H9 (cell line): Measurements from ENCODE around the gene SIN3A. TPM values are rescaled to one million over a fixed set of nuclear protein-coding genes. Genes with fewer than 3 reads are reported as not detected.

ENCODE experiments used
- DNase-seq: peaks from one replicate; pipeline ENCODE4 v3.0.0-alpha.2; 2017
- H2AFZ ChIP-seq: one replicate; pipeline ENCODE4 v1.6.1; 2013; ENCODE audit warnings: mild to moderate bottlenecking, low read length, control low read depth, moderate library complexity
- H2AK5ac ChIP-seq: 2 replicates; pipeline ENCODE4 v1.6.1; 2013; ENCODE audit warnings: low read length, control low read depth, mixed read lengths; ENCODE audit not compliant: insufficient read length
- H2BK120ac ChIP-seq: one replicate; pipeline ENCODE4 v1.6.1; 2013; ENCODE audit warnings: low read depth, mild to moderate bottlenecking, low read length, control low read depth, inconsistent platforms; ENCODE audit not compliant: poor library complexity, severe bottlenecking
- H2BK12ac ChIP-seq: 2 replicates; pipeline ENCODE4 v1.6.1; 2013; ENCODE audit warnings: low read length, control low read depth, mixed read lengths, low read depth; ENCODE audit not compliant: insufficient read length
- H2BK15ac ChIP-seq: 2 replicates; pipeline ENCODE4 v1.6.1; 2013; ENCODE audit warnings: low read depth, low read length, control low read depth
- H2BK20ac ChIP-seq: one replicate; pipeline ENCODE4 v1.6.1; 2013; ENCODE audit warnings: low read depth, mild to moderate bottlenecking, low read length, control low read depth, inconsistent platforms; ENCODE audit not compliant: poor library complexity, severe bottlenecking
- H2BK5ac ChIP-seq: 2 replicates; pipeline ENCODE4 v1.6.1; 2013; ENCODE audit warnings: low read length, control low read depth, mixed read lengths; ENCODE audit not compliant: insufficient read length
- H3K14ac ChIP-seq: 2 replicates; pipeline ENCODE4 v1.6.1; 2013; ENCODE audit warnings: low read length, control low read depth; ENCODE audit not compliant: insufficient read depth
- H3K18ac ChIP-seq: 2 replicates; pipeline ENCODE4 v1.6.1; 2013; ENCODE audit warnings: low read depth, mild to moderate bottlenecking, mixed read lengths, low read length, control low read depth; ENCODE audit not compliant: insufficient read length
- H3K23ac ChIP-seq: 2 replicates; pipeline ENCODE4 v1.6.1; 2013; ENCODE audit warnings: low read length, control low read depth, mixed read lengths, low read depth; ENCODE audit not compliant: insufficient read length
- H3K23me2 ChIP-seq: 2 replicates; pipeline ENCODE4 v1.6.1; 2013; ENCODE audit warnings: low read depth, mild to moderate bottlenecking, mixed read lengths, low read length, control low read depth; ENCODE audit not compliant: insufficient read length, poor library complexity, severe bottlenecking
- H3K27ac ChIP-seq: 2 replicates; pipeline ENCODE4 v1.5.1; 2013; ENCODE audit warnings: low read length, control low read depth, mixed read lengths, low read depth; ENCODE audit not compliant: insufficient read length
- H3K27me3 ChIP-seq: 2 replicates; pipeline ENCODE4 v1.6.1; 2013; ENCODE audit warnings: low read length, control low read depth, inconsistent platforms; ENCODE audit not compliant: insufficient read depth
- H3K4ac ChIP-seq: 2 replicates; pipeline ENCODE4 v1.6.1; 2013; ENCODE audit warnings: low read depth, mild to moderate bottlenecking, control low read depth, inconsistent platforms, low read length, moderate library complexity
- H3K4me1 ChIP-seq: 2 replicates; pipeline ENCODE4 v1.6.1; 2013; ENCODE audit warnings: low read length, control low read depth, inconsistent platforms; ENCODE audit not compliant: insufficient read depth
- H3K4me2 ChIP-seq: 2 replicates; pipeline ENCODE4 v1.6.1; 2013; ENCODE audit warnings: low read length, control low read depth, mixed read lengths; ENCODE audit not compliant: insufficient read length, insufficient read depth
- H3K56ac ChIP-seq: 2 replicates; pipeline ENCODE4 v1.6.1; 2013; ENCODE audit warnings: low read depth, mild to moderate bottlenecking, mixed read lengths, low read length, control low read depth; ENCODE audit not compliant: insufficient read length
- H3K79me1 ChIP-seq: 2 replicates; pipeline ENCODE4 v1.6.1; 2013; ENCODE audit warnings: low read depth, mild to moderate bottlenecking, moderate library complexity, low read length, control low read depth, inconsistent platforms; ENCODE audit not compliant: insufficient read depth, poor library complexity, severe bottlenecking
- H3K79me2 ChIP-seq: 2 replicates; pipeline ENCODE4 v1.6.1; 2013; ENCODE audit warnings: low read length, control low read depth, inconsistent platforms; ENCODE audit not compliant: insufficient read depth
- H3K9ac ChIP-seq: 2 replicates; pipeline ENCODE4 v1.6.1; 2013; ENCODE audit warnings: low read length, control low read depth, mixed read lengths; ENCODE audit not compliant: insufficient read length; ENCODE audit errors: extremely low read depth
- H3K9me3 ChIP-seq: one replicate; pipeline ENCODE4 v1.6.1; 2013; ENCODE audit warnings: low read depth, low read length, inconsistent platforms; ENCODE audit not compliant: control insufficient read depth
- H3T11ph ChIP-seq: one replicate; pipeline ENCODE4 v1.6.1; 2013; ENCODE audit warnings: mild to moderate bottlenecking, low read length, control low read depth, inconsistent platforms
- H4K20me1 ChIP-seq: one replicate; pipeline ENCODE4 v1.6.1; 2013; ENCODE audit not compliant: control insufficient read depth, insufficient read length, insufficient read depth
- H4K5ac ChIP-seq: 2 replicates; pipeline ENCODE4 v1.6.1; 2013; ENCODE audit warnings: low read depth, mild to moderate bottlenecking, mixed read lengths, low read length, control low read depth; ENCODE audit not compliant: insufficient read length
- H4K8ac ChIP-seq: replicated peaks from 2 replicates; pipeline ENCODE4 v1.6.1; 2013; ENCODE audit warnings: low read length, control low read depth, mixed read lengths, low read depth; ENCODE audit not compliant: insufficient read length
- H4K91ac ChIP-seq: 2 replicates; pipeline ENCODE4 v1.6.1; 2013; ENCODE audit warnings: low read depth, mild to moderate bottlenecking, moderate library complexity, mixed read lengths, low read length, control low read depth; ENCODE audit not compliant: insufficient read length
- H3K27ac Mint-ChIP-seq, 3 experiments: 2 replicates in 2 of 3; 3 replicates in 1 of 3; pipeline ENCODE4 v1.8.0; 2020 to 2021; ENCODE audit warnings: mixed read lengths in 3 of 3, mild to moderate bottlenecking in 1 of 3, moderate library complexity in 1 of 3
- H3K27me3 Mint-ChIP-seq: 2 replicates; pipeline ENCODE4 v1.8.0; 2021; ENCODE audit warnings: low read depth, mild to moderate bottlenecking, moderate library complexity, mixed read lengths
- H3K36me3 Mint-ChIP-seq, 3 experiments: 2 replicates in 2 of 3; 3 replicates in 1 of 3; pipeline ENCODE4 v1.8.0; 2020 to 2021; ENCODE audit warnings: low read depth in 3 of 3, mixed read lengths in 3 of 3; ENCODE audit not compliant: insufficient read depth in 1 of 3
- H3K4me1 Mint-ChIP-seq, 2 experiments: 2 replicates each; pipeline ENCODE4 v1.8.0; 2020; ENCODE audit warnings: mixed read lengths in 2 of 2
- H3K4me3 Mint-ChIP-seq, 2 experiments: 2 replicates in 1 of 2; 3 replicates in 1 of 2; pipeline ENCODE4 v1.8.0; 2020 to 2021; ENCODE audit warnings: mild to moderate bottlenecking in 2 of 2, mixed read lengths in 2 of 2, moderate library complexity in 1 of 2
- H3K9me3 Mint-ChIP-seq, 2 experiments: 2 replicates in 1 of 2; 3 replicates in 1 of 2; pipeline ENCODE4 v1.8.0; 2020; ENCODE audit warnings: mild to moderate bottlenecking in 2 of 2, mixed read lengths in 2 of 2, moderate library complexity in 1 of 2
- CTCF ChIP-seq: fragments of 200-600 bp; sonication (generic); conservative IDR thresholded peaks from 3 replicates; pipeline ENCODE4 v1.8.0; 2021; ENCODE audit warnings: antibody characterized with exemption, mild to moderate bottlenecking
- WGBS: extraction: QIAGEN DNeasy Blood & Tissue Kit; methylation state at CpG from one replicate; pipeline ENCODE4 v1.1.7; 2013; ENCODE audit warnings: missing lambda C conversion rate, low lambda C conversion rate, mixed read lengths; ENCODE audit not compliant: insufficient read length; ENCODE audit errors: extremely low coverage; 5-methylcytosine and 5-hydroxymethylcytosine counted together
- total RNA-seq: library from RNA; stranded (reverse); gene quantifications from 2 replicates; pipeline ENCODE4 v1.2.1, GENCODE V29; 2021

Gene SIN3A
- total RNA-seq, 1 experiment from 2014 or later: 102 TPM

DNA sequence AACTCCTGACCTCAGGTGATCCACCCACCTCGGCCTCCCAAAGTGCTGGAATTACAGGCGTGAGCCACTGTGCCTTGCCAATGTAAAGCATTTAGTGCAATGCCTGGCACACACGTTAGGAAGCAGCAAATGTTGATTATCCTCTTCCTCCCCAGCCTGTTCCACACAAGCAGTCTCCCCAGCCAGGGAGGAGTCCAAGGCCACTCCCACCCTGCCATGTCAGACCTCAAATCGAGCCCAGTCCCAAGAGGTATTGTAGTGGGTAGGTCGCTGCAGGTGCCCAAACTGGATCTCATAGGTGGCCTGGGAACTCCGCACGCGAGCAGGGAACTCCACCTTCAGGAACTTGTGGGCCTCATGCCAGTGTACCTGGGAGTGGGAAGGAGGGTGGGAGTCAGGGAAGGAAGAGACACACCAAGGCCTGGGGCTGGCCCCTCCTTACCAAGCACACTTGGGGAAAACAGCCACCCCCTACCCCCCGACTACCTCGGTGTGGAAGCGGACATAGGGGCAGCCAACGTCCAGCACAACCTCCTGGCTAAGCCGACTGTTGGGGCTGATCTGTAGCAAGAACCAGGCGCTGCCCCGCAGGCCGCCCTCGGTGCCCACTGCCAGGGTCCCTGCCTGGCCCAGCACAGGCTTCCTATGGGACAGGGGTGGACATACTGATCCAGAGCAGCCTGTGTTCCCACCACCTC, 93.4 kb downstream of the SIN3A start:
- H3K9ac ChIP-seq: no peak overlapping the region
- no peak overlapping the region for H2BK120ac ChIP-seq
- H3K4ac ChIP-seq: no peak overlapping the region
- no peak overlapping the region for H2AFZ ChIP-seq
- H3K79me2 ChIP-seq: no peaks in the 10 kb centered on the region
- no peak for DNase-seq
- H4K5ac ChIP-seq: no peak overlapping the region
- no peak overlapping the region for H2BK20ac ChIP-seq
- H3T11ph ChIP-seq: no peak overlapping the region
- no peak overlapping the region for H2AK5ac ChIP-seq
- no peaks in the 10 kb centered on the region for H4K20me1 ChIP-seq
- Mint-ChIP-seq H3K9me3 (no peaks in the 10 kb centered on the region), H3K27ac (no peak overlapping the region), H3K36me3 (peaks cover 9 to 33% (median 28%) of the 10 kb centered on the region in 3 experiments; a peak in 6 of 7 replicates), H3K4me3 (no peak overlapping the region), H3K4me1 (no peaks in the 10 kb centered on the region; a peak in 1 of 4 replicates), H3K27me3 (peaks cover 1% of the 10 kb centered on the region; the same call in 1 of the 2 replicates)
- no peak overlapping the region for H3K23ac ChIP-seq
- H3K56ac ChIP-seq: no peak overlapping the region
- H2BK5ac ChIP-seq: no peak overlapping the region
- no peaks in the 10 kb centered on the region for H3K9me3 ChIP-seq
- WGBS: no CpG with 5 or more reads among the region's 17 CpGs
- H4K91ac ChIP-seq: no peak overlapping the region
- no peak overlapping the region for H2BK15ac ChIP-seq
- H3K79me1 ChIP-seq: no peaks in the 10 kb centered on the region
- no peak overlapping the region for H2BK12ac ChIP-seq
- no peak overlapping the region for H3K18ac ChIP-seq
- H3K4me2 ChIP-seq: no peak overlapping the region
- H3K14ac ChIP-seq: no peak overlapping the region
- H4K8ac ChIP-seq: no peak overlapping the region
- TF ChIP-seq CTCF: no peak
- no peaks in the 10 kb centered on the region for H3K23me2 ChIP-seq
- H3K27ac ChIP-seq: no peak overlapping the region
- no peaks in the 10 kb centered on the region for H3K27me3 ChIP-seq
- H3K4me1 ChIP-seq: no peaks in the 10 kb centered on the region
